AG04449 (cell line): ENCODE results near the gene OR4C45.

Experiments
- CTCF ChIA-PET: fragments of 350-600 bp; formaldehyde crosslinking; extraction: SDS; loops from one replicate; lab custom pipeline; 2021; ENCODE audit warnings: antibody characterized with exemption; lab: Yijun Ruan, JAX
- POLR2A ChIA-PET: fragments of 400-600, 350-600 bp; formaldehyde crosslinking; extraction: SDS; loops from one replicate; lab custom pipeline; 2020; ENCODE audit warnings: antibody characterized with exemption, inconsistent platforms; lab: Yijun Ruan, JAX
- DNase-seq: peaks from one replicate; pipeline ENCODE4 v3.0.0-alpha.2; 2010; ENCODE audit warnings: low read depth, low spot score
- H3K4me3 ChIP-seq: 2 replicates; pipeline ENCODE4 v1.5.1; 2011; ENCODE audit warnings: low read depth, mild to moderate bottlenecking, control low read depth, low read length
- TF ChIP-seq, protein P1 (sequence below): IDR thresholded peaks from one replicate; pipeline ENCODE4 v1.5.1; 2011; ENCODE audit warnings: mild to moderate bottlenecking, moderate library complexity, low read length, control low read depth, inconsistent platforms; ENCODE audit not compliant: insufficient read depth; ENCODE audit errors: missing control alignments

Gene OR4C45

GRCh38 chr11:50070389-50070788, 37.7 kb downstream of the OR4C45 start:
- H3K4me3 ChIP-seq: no peak overlapping the region
- TF ChIP-seq, protein P1, sequence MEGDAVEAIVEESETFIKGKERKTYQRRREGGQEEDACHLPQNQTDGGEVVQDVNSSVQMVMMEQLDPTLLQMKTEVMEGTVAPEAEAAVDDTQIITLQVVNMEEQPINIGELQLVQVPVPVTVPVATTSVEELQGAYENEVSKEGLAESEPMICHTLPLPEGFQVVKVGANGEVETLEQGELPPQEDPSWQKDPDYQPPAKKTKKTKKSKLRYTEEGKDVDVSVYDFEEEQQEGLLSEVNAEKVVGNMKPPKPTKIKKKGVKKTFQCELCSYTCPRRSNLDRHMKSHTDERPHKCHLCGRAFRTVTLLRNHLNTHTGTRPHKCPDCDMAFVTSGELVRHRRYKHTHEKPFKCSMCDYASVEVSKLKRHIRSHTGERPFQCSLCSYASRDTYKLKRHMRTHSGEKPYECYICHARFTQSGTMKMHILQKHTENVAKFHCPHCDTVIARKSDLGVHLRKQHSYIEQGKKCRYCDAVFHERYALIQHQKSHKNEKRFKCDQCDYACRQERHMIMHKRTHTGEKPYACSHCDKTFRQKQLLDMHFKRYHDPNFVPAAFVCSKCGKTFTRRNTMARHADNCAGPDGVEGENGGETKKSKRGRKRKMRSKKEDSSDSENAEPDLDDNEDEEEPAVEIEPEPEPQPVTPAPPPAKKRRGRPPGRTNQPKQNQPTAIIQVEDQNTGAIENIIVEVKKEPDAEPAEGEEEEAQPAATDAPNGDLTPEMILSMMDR: no peak
- CTCF ChIA-PET: no interaction called here
- POLR2A ChIA-PET: no interaction called here
- DNase-seq: no peak

- no peak for DNase-seq
- no peak overlapping the region for H3K4me3 ChIP-seq
- TF ChIP-seq, protein P1: no peak
- ChIA-PET CTCF (no interaction called here), POLR2A (no interaction called here)
These were observed 39.0 kb downstream of the OR4C45 start for GRCh38 chr11:50071584-50072225.

DNA sequence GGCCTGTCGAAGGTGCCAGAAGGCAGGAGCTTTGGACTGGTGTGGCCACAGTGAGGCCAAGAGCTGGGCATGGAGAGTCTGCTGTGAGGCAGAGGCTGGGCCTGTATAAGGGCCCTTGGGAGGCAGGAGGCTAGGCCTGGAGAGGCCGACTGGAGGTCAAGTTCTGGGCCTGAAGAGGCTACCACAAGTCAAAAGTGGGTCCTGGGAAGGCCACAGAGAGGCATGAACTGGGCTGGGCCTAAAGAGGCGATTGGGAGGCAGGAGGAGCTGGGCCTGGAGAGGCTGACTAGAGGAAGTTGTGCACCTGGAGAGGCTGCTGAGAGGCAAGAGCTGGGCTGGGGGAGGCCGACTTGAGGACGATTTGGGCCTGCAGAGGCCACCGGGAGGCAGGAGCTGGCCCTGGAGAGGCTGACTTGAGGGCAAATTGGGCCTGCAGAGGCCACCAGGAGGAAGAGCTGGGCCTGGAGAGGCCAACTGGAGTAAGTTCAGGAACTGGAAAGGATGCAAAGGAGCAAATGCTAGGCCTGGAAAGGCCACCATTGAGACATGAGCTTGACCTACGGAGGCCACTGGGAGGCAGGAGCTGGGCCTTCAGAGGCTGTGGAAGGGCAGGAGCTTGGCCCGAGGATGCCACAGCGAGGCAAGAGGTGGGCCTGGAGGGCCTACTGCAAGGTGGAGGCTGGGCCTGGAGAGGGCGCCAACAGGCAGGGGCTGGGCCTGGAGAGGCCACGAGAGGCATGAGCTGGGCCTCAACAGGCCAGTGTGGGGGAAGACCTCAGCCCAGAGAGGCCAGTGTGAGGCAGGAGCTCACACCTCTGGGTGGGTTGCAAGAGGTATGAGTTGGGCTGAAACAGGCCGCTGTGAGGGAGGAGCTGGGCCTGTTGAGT, 39.8 kb downstream of the OR4C45 start:
- no peak for DNase-seq
- ChIA-PET CTCF (no interaction called here), POLR2A (no interaction called here)
- no peak overlapping the region for H3K4me3 ChIP-seq
- TF ChIP-seq, protein P1: no peak

GRCh38 chr11:50073113-50074105, 40.7 kb downstream of the OR4C45 start:
- TF ChIP-seq, protein P1: no peak
- DNase-seq: no peak
- no peak overlapping the region for H3K4me3 ChIP-seq
- POLR2A ChIA-PET: no interaction called here
- CTCF ChIA-PET: no interaction called here

- POLR2A ChIA-PET: no interaction called here
- TF ChIP-seq, protein P1: no peak
- no peak for DNase-seq
- no peak overlapping the region for H3K4me3 ChIP-seq
- CTCF ChIA-PET: no interaction called here
These were observed 41.5 kb downstream of the OR4C45 start for GRCh38 chr11:50074161-50074560.
